GM19397 (cell line): ENCODE data around the gene RASGEF1C.
"Not testable (repeated sequence)": the region's sequence is repeated elsewhere in the genome, so short reads cannot be mapped to it uniquely, and the experiment has no call there.

Experiments used
- ATAC-seq: cut with Tn5 transposase; IDR thresholded peaks from one replicate; pipeline ENCODE4 v1.9.1; 2021; ENCODE audit warnings: mild to moderate bottlenecking, moderate library complexity; ENCODE audit not compliant: unreplicated experiment

Gene RASGEF1C

GRCh38 chr5:180211761-180212035 lies 2.7 kb upstream of the RASGEF1C start:
- ATAC-seq, result no peak

GRCh38 chr5:180210961-180211760 lies 2.1 kb upstream of the RASGEF1C start:
- ATAC-seq, result no peak

- ATAC-seq, result not testable (repeated sequence)
These were observed 1.1 kb upstream of the RASGEF1C start for GRCh38 chr5:180210077-180210476.

GRCh38 chr5:180208435-180209081 lies 453 bp downstream of the RASGEF1C start:
- ATAC-seq, result peak; percentile 24

GRCh38 chr5:180208038-180208434 lies 975 bp downstream of the RASGEF1C start:
- no peak for ATAC-seq

GRCh38 chr5:180207593-180207992 lies 1.4 kb downstream of the RASGEF1C start:
- no peak for ATAC-seq

- ATAC-seq, result no peak
These were observed 2.0 kb downstream of the RASGEF1C start for GRCh38 chr5:180206993-180207392.

- ATAC-seq, result no peak
These were observed 3.1 kb downstream of the RASGEF1C start for GRCh38 chr5:180205916-180206315.

GRCh38 chr5:180204276-180204819 lies 4.7 kb downstream of the RASGEF1C start:
- ATAC-seq, result no peak

GRCh38 chr5:180202939-180203573 lies 6.0 kb downstream of the RASGEF1C start:
- no peak for ATAC-seq

GRCh38 chr5:180201051-180201987 lies 7.7 kb downstream of the RASGEF1C start:
- no peak for ATAC-seq

GRCh38 chr5:180199390-180199789 lies 9.6 kb downstream of the RASGEF1C start:
- no peak for ATAC-seq

- no peak for ATAC-seq
These were observed 10.8 kb downstream of the RASGEF1C start for GRCh38 chr5:180198208-180198607.

GRCh38 chr5:180197016-180197702 lies 11.9 kb downstream of the RASGEF1C start:
- no peak for ATAC-seq

GRCh38 chr5:180194410-180195345 lies 14.3 kb downstream of the RASGEF1C start:
- no peak for ATAC-seq

GRCh38 chr5:180193749-180194375 lies 15.1 kb downstream of the RASGEF1C start:
- no peak for ATAC-seq

GRCh38 chr5:180191716-180192115 lies 17.3 kb downstream of the RASGEF1C start:
- no peak for ATAC-seq

- no peak for ATAC-seq
These were observed 21.2 kb downstream of the RASGEF1C start for GRCh38 chr5:180187767-180188166.

- ATAC-seq, result no peak
These were observed 28.2 kb downstream of the RASGEF1C start for GRCh38 chr5:180180846-180181245.
